GM21576 (cell line): ENCODE results near the gene SETBP1.
"Not testable (repeated sequence)": the region's sequence is repeated elsewhere in the genome, so short reads cannot be mapped to it uniquely, and the experiment has no call there.

Experiments
- ATAC-seq: cut with Tn5 transposase; IDR thresholded peaks from one replicate; pipeline ENCODE4 v1.9.1; 2021; ENCODE audit warnings: mild to moderate bottlenecking, moderate library complexity; ENCODE audit not compliant: unreplicated experiment

The SETBP1 gene

DNA sequence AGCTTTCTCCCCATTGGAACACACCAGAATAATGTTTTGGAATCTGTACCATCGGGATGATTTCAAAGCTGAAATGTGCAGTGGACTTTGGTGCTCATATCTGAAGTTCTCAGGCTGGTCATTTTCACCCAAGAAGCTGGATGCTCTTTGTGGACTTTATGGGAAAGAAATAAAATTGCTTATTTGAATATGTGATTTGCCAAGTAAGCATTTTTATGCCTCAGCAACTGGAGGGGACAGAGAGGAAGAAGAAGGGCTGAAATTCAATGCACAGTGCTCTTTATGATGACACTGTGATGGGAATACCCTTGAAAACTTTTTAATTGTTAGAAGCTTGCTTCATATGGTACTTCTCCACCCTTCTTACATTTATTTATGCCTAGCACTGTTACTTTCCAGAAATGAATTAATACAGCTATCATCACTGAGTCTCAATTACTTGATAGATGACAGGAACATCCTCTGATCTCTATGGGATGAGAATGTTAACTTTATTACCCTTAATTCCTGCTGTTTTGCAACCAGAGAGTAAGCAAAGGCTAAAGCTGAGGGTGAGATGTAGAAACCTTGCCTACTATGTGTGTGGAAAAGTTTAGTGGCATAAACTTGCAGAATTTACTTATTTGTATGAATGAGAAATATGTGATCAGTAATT, 23.6 kb downstream of the SETBP1 start:
- ATAC-seq = no peak

- ATAC-seq = no peak
Observed at GRCh38 chr18:44705075-44705675, 24.5 kb downstream of the SETBP1 start.

- ATAC-seq = no peak
Observed at GRCh38 chr18:44708451-44709083, 27.9 kb downstream of the SETBP1 start.

DNA sequence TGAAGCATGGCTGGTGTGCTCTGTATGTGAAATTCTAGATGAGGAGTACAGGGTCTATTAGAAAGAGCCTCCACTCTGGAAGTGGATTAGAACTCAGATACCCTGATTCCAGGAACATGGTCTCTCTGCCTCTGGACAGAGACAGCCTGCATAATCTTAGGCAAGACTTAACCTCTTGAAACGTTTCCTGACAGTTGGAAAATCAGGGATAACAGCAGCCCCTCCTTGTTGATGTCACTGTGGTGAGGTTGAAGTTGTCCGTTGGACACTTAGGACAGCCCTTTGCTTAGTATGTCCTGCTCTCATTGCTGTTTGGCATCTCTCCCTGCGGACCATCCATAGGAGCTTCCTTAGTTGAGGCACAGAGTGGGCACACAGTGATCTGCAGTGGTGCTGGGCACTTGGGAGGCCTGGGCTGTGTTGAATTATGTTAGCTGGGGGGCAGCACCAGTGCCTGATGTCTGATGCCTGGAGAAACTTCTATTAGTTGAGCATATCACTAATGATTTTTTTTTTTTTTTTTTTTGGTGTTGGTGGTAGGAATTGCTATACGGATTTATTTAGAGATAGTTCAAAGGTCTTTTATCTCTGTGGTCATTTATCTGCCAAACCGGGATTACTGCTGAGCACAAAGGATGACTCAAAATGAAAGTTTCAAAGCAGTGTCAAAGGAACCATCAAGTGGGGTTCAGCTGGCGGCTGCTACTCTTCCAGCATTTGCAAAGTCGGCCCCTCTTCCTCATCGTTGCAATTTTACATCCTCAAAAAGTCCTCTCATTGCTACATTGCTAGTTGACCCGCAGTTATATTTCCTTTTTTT, 28.8 kb downstream of the SETBP1 start:
- peak; percentile 94 for ATAC-seq

DNA sequence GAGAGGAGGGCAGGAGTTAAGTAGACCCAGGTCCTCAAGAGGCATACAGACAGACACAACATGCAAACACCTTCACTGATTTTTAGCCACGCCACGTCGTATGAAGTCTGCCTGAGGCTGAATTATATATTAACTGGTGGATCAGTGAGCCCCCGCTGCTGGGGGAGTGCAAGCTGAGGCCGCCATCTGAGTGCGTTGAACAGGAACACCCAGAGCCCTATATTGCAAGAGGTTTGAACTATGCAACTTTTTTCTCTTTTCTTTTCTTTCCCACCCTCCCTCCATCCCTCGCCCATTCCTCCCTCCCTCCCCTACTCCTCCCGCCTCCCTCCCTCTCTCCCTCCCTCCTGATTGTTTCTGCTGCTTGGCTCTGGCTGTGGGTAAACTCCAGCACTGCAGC, 30.2 kb downstream of the SETBP1 start:
- ATAC-seq = no peak

DNA sequence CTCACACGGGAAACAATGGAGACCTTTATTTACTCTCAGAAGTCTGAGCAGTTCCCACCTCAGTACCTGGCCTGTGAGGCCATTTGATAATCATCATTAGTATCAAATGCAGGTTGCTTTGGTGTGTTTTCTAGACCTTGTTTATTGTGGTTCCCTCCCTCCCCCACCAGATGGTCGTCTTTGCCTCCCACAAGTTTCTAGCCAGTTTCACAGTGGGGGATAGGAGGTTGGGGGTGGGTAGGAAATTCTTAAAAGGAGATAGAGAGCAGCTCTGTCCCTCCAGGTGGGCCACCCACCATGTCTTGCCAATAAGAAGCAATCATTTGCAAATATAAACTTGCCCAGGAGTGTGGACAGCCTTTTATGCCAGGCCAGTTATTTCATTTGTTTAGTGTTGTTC, 31.3 kb downstream of the SETBP1 start:
- no peak for ATAC-seq

GRCh38 chr18:44713435-44713834, 32.7 kb downstream of the SETBP1 start:
- no peak for ATAC-seq

DNA sequence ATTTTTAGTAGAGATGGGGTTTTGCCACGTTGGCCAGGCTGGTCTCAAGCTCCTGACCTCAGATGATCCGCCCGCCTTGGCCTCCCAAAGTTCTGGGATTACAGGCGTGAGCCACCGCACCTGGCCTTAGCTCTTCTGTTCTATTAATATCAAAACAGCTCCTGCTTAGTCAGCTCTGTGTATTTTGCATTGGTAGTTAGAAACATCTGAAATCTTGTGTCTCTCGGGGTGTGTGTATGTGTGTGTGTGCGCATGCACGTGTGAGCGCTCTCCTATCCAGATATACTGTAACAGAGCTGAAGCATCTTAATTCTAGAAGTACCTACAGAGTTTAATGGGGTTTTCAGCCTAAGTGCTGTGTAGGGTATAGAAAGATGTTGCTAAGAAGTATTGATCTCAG, 33.7 kb downstream of the SETBP1 start:
- no peak for ATAC-seq

- ATAC-seq = no peak
Observed at GRCh38 chr18:44715245-44715644, 34.6 kb downstream of the SETBP1 start.

- ATAC-seq = no peak
Observed at GRCh38 chr18:44715842-44716241, 35.2 kb downstream of the SETBP1 start.

DNA sequence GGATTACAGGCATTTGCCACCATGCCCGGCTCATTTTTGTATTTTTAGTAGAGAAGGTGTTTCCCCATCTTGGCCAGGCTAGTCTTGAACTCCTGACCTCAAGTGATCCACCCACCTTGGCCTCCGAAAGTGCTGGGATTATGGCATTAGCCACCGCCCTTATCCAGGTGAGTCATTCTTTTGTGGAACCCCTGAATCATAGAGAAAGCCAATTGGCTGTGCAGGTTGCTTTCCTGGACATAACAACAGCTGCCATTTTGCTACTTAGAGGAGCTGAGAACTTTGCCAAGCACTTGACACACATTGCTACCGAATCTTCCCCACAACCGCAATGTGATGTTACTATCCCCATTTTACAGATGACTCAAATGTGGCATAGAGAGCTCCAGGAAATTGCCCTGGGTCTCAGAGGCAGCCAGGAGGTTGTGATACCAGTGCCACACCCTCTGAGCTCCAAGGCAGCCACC, 36.0 kb downstream of the SETBP1 start:
- ATAC-seq = no peak

DNA sequence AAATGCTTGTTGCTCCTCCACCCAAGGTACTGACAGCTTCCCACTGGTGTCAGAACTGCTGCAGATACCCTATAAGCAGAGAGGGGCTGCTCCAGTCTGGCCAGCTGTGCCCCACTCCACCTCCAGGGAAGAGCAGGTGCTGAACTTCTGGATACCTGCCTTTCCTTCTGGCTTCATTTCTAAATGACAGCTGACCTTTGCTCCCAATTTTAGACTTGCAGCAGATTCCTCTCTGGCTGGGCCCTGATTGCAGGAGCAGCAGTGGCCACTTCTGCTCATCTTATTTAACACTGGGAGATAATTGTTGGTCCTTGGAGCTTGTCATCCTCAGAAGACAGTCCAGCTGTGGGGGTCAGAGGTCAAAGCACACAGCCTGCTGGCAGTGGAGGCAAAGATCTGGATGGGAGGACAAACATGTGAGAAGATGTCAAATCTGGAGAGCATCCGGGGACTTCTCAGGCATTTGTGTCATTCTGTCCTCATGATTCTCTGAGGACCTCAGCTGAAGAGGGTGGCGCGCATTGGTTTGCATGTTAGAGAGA, 38.9 kb downstream of the SETBP1 start:
- ATAC-seq = no peak

DNA sequence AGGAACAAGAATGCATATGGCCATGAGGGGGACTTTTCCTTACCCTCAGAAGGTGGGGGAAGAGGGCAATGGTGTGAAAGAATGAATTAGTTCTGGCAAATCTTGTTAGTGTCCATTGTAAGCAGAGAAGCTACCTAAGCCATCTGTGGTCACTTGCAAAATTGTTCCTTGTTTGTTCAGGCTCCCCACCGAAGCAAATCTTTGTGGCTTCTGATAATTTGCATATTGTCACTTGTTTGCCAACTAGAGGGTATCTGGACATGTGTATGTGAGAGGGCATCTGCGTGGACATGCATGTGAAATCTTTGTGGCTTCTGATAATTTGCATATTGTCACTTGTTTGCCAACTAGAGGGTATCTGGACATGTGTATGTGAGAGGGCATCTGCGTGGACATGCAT, 41.1 kb downstream of the SETBP1 start:
- ATAC-seq = not testable (repeated sequence)

DNA sequence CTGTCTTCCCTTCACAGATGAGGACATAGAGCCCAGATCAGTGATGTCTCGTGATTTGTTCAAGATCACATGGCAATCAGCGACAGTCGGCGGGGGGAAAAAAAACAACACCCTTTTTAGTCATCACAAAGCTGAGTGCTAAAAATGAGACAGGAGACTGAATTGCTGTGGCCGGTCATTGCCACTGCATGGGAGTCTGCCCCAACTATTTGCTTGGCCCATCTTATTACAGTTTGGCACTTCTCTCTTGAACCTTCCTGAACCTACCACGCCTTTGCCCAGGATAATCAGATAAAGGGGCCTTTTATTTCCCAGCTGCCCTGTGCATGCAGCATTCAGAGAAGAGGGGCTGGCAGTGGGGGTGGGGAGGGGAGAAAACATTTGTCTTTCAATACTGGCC, 42.7 kb downstream of the SETBP1 start:
- peak; percentile 29 for ATAC-seq

DNA sequence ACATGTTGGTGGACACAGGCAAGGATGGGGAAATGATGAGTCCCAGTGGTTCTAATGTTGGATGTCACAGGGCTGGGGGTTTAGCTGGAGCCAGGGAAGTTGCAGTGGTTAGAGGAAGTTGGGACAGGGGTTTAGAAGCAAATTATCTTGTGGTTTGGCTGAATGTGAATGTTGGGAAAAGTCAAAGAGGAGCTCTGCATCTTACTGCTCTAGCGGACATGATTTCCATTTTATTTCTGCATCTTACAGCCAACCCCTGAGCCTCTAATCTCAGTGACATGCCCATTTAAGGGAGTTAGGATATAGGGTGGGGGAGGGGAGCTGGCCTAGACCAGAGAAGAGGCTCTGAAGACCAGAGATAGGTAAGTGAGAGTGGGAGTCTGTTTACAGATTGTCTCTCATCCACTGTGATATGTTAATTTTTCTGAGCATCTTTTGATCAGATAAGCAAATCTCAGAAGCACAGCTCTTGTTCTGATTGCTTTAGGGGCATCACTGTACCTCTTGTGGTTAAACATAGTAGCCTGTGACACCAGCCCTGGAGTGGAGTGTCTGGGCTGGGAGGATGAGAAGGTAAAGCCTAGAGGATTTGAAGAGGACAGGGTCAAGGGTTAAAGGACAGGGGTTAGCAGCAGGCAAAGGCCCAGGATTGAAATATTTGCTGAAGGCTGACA, 43.6 kb downstream of the SETBP1 start:
- no peak for ATAC-seq

GRCh38 chr18:44725300-44726058, 44.8 kb downstream of the SETBP1 start:
- ATAC-seq = peak; percentile 61

DNA sequence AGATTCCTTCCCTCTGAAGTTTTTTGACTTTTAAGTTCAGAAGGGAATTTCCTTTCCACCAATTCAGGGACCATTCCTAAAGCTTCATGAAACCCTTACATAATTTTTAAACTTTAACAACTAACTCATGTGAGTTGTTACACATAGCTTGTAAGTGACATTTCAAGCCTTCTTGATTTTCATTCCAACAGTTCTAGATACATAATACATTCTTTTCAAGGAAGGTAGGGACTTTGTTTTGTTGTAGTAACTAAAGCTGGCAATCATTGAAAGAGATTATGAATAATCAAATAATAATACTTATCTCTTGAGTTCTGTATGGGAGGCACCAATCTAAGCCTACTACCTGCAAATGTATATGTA, 45.4 kb downstream of the SETBP1 start:
- ATAC-seq = no peak

- no peak for ATAC-seq
Observed at GRCh38 chr18:44727291-44727690, 46.6 kb downstream of the SETBP1 start.

GRCh38 chr18:44729631-44730101, 49.0 kb downstream of the SETBP1 start:
- ATAC-seq = no peak
